Measurements from ENCODE around the gene ARMH4.
"Not testable (repeated sequence)": the region's sequence is repeated elsewhere in the genome, so short reads cannot be mapped to it uniquely, and the experiment has no call there.

Gene ARMH4

GRCh38 chr14:58145936-58146335 is 6.1 kb downstream of the ARMH4 start:
- no peak for DNase-seq

- DNase-seq, result no peak
Observed at GRCh38 chr14:58143106-58143505, 8.9 kb downstream of the ARMH4 start.

GRCh38 chr14:58141893-58142292 is 10.1 kb downstream of the ARMH4 start:
- no peak for DNase-seq

- no peak for DNase-seq
Observed at GRCh38 chr14:58138714-58139482, 13.1 kb downstream of the ARMH4 start.

DNA sequence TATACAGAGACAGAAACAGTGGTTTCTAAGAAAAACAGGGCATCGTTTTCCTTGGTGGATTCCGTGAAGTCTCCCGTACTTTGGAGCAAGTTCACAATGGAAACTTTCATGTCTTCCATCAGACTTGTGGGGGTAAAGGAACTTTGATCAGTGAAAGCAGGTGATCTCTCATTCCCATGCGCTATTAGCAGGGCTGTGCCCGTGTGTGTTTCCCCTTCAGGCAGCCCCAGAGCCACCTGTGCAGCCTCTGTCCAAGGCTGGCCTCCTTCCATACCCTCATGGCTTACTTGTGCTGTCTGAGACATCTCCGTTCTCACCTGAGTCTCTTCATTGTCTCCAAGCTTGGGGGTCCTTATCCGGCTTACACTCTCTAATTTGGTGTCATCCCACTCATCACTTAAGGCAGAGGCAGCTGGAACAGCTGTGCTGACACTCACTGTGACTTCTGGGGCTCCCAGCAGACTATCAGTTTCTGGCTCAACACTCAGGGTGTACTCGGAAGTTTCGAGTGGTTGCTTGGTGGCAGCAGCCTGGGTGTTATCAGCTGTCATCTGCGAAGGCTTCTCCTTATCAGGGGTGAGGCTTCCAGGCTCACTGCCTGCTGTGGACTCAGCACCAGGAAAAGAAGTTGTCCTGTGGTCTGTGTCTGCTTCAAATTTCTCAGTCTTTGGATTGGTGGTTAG is 13.8 kb downstream of the ARMH4 start:
- no peak for DNase-seq

- no peak for DNase-seq
Observed at GRCh38 chr14:58133739-58134138, 18.3 kb downstream of the ARMH4 start.

DNA sequence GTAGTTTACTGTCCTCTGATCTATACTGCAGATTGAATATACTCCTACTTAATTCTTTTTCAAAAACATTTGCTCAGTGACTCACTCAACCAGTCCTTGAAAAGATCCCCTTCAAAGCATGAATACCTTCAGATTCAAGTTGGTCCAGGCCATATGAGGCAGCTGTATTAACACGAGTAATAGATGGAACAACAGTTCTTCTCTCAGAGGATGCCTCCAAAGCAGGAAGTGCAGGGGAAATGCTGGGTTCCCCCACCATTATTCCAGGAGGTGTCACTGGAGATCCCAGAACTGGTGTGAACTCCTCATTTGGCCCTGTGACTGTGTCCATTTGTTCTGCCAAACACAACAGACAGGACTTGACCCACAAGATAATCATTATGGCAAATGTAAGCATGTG is 20.6 kb downstream of the ARMH4 start:
- DNase-seq, result no peak

DNA sequence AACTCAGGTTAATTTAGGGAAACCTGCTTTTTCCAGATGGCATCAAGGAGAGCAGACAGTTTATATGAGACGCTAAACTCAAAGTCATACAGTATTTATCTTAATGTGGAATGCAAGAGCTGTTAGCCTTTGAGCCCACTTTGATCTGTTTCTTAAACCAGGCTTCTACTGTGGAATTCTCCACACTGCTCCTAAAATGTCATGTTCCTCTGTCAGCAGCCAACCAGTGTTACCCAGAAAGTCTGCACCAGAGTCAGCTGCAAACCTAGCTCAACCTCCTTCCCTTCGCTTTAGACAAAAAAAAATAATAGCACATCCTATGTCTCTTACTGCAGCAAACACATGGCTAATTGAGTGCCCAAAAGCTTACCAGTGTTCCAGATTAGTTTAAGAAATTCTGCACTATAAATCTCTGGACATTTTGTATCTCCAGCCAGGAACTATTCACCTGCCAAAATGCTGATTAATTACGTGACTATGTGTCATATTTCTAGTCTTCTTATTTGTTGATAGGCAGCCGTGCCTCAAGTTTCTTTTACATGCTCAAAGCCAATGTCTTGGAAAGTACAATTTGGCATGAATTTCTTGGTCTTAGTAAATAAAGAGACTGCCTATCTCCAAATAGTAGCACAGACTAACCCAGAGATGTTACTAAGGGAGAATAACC is 21.8 kb downstream of the ARMH4 start:
- DNase-seq, result no peak

- DNase-seq, result no peak
Observed at GRCh38 chr14:58129208-58129607, 22.8 kb downstream of the ARMH4 start.

GRCh38 chr14:58128416-58128815 is 23.6 kb downstream of the ARMH4 start:
- no peak for DNase-seq

DNA sequence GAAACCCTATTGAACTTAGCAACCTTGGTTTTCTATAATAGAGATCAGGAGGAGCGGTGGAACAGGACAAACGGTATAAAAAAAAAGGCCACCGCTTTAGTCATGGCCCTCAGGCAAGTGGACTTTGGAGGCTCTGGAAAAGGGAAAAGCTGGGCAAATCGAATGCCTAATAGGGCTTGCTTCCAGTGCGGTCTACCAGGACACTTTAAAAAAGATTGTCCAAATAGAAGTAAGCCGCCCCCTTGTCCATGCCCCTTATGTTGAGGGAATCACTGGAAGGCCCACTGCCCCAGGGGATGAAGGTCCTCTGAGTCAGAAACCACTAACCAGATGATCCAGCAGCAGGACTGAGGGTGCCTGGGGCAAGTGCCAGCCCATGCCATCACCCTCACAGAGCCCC is 29.5 kb downstream of the ARMH4 start:
- DNase-seq, result not testable (repeated sequence)

GRCh38 chr14:58121530-58122186 is 30.4 kb downstream of the ARMH4 start:
- DNase-seq, result no peak

GRCh38 chr14:58119381-58119780 is 32.6 kb downstream of the ARMH4 start:
- no peak for DNase-seq

GRCh38 chr14:58118097-58118815 is 33.8 kb downstream of the ARMH4 start:
- DNase-seq, result no peak

DNA sequence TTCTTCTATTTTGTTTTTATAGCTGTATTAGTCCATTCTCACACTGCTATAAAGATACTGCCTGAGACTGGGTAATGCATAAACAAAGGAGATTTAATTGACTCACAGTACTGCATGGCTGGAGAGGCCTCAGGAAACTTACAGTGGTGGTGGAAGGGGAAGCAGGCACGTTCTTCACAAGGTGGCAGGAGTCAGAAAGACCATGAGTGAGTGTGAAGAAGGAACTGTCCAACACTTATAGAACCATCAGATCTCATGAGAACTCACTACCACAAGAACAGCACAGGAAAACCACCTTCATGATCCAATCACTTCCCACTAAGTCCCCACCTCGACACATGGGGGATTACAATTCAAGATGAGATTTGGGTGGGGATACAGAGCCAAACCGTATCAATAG is 42.3 kb downstream of the ARMH4 start:
- no peak for DNase-seq

DNA sequence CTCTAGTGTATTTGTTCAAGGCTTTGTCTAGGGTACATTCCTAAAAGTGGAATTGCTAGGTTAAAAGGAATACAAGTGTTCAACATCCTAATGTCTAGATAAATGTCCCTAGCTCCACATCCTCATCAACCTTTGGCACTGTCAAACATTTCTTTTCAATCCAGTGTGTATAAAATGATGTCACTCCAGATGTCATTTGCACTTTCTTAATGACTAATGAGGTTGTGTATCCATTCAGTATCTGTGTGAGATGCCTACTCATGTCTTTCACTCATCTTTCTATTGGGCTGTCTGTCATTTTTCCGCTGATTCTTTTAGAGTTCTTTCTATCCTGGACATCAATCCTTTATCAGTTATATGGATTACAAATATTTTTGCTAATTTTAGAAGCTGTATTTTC is 43.3 kb downstream of the ARMH4 start:
- no peak for DNase-seq

- DNase-seq, result peak; percentile 60
Observed at GRCh38 chr14:58107947-58108552, 44.0 kb downstream of the ARMH4 start.

GRCh38 chr14:58107041-58107440 is 45.0 kb downstream of the ARMH4 start:
- no peak for DNase-seq

- DNase-seq, result no peak
Observed at GRCh38 chr14:58106446-58106845, 45.6 kb downstream of the ARMH4 start.

GRCh38 chr14:58104808-58105207 is 47.2 kb downstream of the ARMH4 start:
- no peak for DNase-seq

- no peak for DNase-seq
Observed at GRCh38 chr14:58100735-58101368, 51.2 kb downstream of the ARMH4 start.

- no peak for DNase-seq
Observed at GRCh38 chr14:58099682-58100081, 52.3 kb downstream of the ARMH4 start.
